Skeletal muscle satellite cell (primary cell): Measurements from ENCODE around the gene IGF2BP2.
"Not testable (repeated sequence)": the region's sequence is repeated elsewhere in the genome, so short reads cannot be mapped to it uniquely, and the experiment has no call there.

ENCODE experiments used
- H3K27me3 ChIP-seq: 2 replicates; pipeline ENCODE4 v1.7.0; 2013; ENCODE audit warnings: low read length; ENCODE audit not compliant: control insufficient read depth, insufficient read depth
- H3K36me3 ChIP-seq: 2 replicates; pipeline ENCODE4 v1.7.0; 2013; ENCODE audit warnings: mild to moderate bottlenecking, control low read depth, low read length; ENCODE audit not compliant: insufficient read depth
- H3K4me1 ChIP-seq: 2 replicates; pipeline ENCODE4 v1.7.0; 2013; ENCODE audit warnings: low read length; ENCODE audit not compliant: control insufficient read depth, insufficient read depth
- H3K4me2 ChIP-seq: 2 replicates; pipeline ENCODE4 v1.7.0; 2013; ENCODE audit warnings: mild to moderate bottlenecking, low read length
- H3K4me3 ChIP-seq: 2 replicates; pipeline ENCODE4 v1.7.0; 2013; ENCODE audit warnings: low read length
- H3K9ac ChIP-seq: 2 replicates; pipeline ENCODE4 v1.7.0; 2013; ENCODE audit warnings: mild to moderate bottlenecking, low read depth, low read length, moderate library complexity
- H3K9me3 ChIP-seq: replicated peaks from 2 replicates; pipeline ENCODE4 v1.7.0; 2013; ENCODE audit warnings: mild to moderate bottlenecking, control low read depth, low read length

The IGF2BP2 gene

GRCh38 chr3:185645191-185645590, 179.7 kb downstream of the IGF2BP2 start:
- not testable (repeated sequence) for H3K4me3 ChIP-seq, H3K27me3 ChIP-seq, H3K9ac ChIP-seq, H3K9me3 ChIP-seq, H3K4me2 ChIP-seq
- Histone ChIP-seq H3K36me3 (peaks cover 60% of the 10 kb centered on the region), H3K4me1 (peaks cover 26% of the 10 kb centered on the region)

GRCh38 chr3:185640308-185640707, 184.5 kb downstream of the IGF2BP2 start:
- Histone ChIP-seq H3K9ac (no peak overlapping the region), H3K4me1 (peaks cover 14% of the 10 kb centered on the region), H3K4me2 (no peak overlapping the region)

GRCh38 chr3:185639632-185640206, 185.1 kb downstream of the IGF2BP2 start:
- Histone ChIP-seq H3K27me3 (no peaks in the 10 kb centered on the region), H3K4me1 (peaks cover 18% of the 10 kb centered on the region), H3K9ac (no peak overlapping the region), H3K4me3 (no peak overlapping the region), H3K9me3 (no peaks in the 10 kb centered on the region), H3K4me2 (no peak overlapping the region), H3K36me3 (peaks cover 15% of the 10 kb centered on the region)

More at GRCh38 chr3:185640308-185640707, 184.5 kb downstream of the IGF2BP2 start:
- no peak overlapping the region for H3K4me3 ChIP-seq
- H3K9me3 ChIP-seq, result no peaks in the 10 kb centered on the region
- no peaks in the 10 kb centered on the region for H3K27me3 ChIP-seq
- H3K36me3 ChIP-seq, result peaks cover 15% of the 10 kb centered on the region

GRCh38 chr3:185638651-185639050, 186.2 kb downstream of the IGF2BP2 start:
- not testable (repeated sequence) for H3K9ac ChIP-seq, H3K4me2 ChIP-seq, H3K4me3 ChIP-seq

GRCh38 chr3:185637388-185637787, 187.5 kb downstream of the IGF2BP2 start:
- Histone ChIP-seq H3K9me3 (no peaks in the 10 kb centered on the region), H3K4me2 (no peak overlapping the region), H3K27me3 (no peaks in the 10 kb centered on the region), H3K36me3 (peaks cover 6% of the 10 kb centered on the region), H3K4me1 (peaks cover 6% of the 10 kb centered on the region), H3K4me3 (no peak overlapping the region), H3K9ac (no peak overlapping the region)

More at GRCh38 chr3:185638651-185639050, 186.2 kb downstream of the IGF2BP2 start:
- not testable (repeated sequence) for H3K27me3 ChIP-seq, H3K9me3 ChIP-seq
- Histone ChIP-seq H3K4me1 (peaks cover 18% of the 10 kb centered on the region), H3K36me3 (peaks cover 15% of the 10 kb centered on the region)

GRCh38 chr3:185632996-185633395, 191.8 kb downstream of the IGF2BP2 start:
- Histone ChIP-seq H3K9ac (no peak overlapping the region), H3K36me3 (peaks cover 8% of the 10 kb centered on the region), H3K4me2 (no peak overlapping the region), H3K27me3 (no peaks in the 10 kb centered on the region), H3K4me3 (no peak overlapping the region), H3K9me3 (no peaks in the 10 kb centered on the region), H3K4me1 (peaks cover 30% of the 10 kb centered on the region)

- Histone ChIP-seq H3K4me1 (peaks cover 30% of the 10 kb centered on the region), H3K36me3 (peaks cover 8% of the 10 kb centered on the region), H3K4me3 (no peak overlapping the region), H3K9me3 (no peaks in the 10 kb centered on the region), H3K27me3 (no peaks in the 10 kb centered on the region), H3K4me2 (no peak overlapping the region), H3K9ac (no peak overlapping the region)
Observed at GRCh38 chr3:185631508-185632206, 193.2 kb downstream of the IGF2BP2 start.

GRCh38 chr3:185631108-185631507, 193.7 kb downstream of the IGF2BP2 start:
- H3K4me2 ChIP-seq, result no peak overlapping the region
- H3K4me1 ChIP-seq, result peaks cover 30% of the 10 kb centered on the region
- H3K4me3 ChIP-seq, result no peak overlapping the region
- no peak overlapping the region for H3K9ac ChIP-seq
- no peaks in the 10 kb centered on the region for H3K27me3 ChIP-seq
- H3K36me3 ChIP-seq, result peaks cover 8% of the 10 kb centered on the region
- H3K9me3 ChIP-seq, result no peaks in the 10 kb centered on the region

- no peak overlapping the region for H3K4me3 ChIP-seq
- no peaks in the 10 kb centered on the region for H3K9me3 ChIP-seq
- H3K36me3 ChIP-seq, result peaks cover 14% of the 10 kb centered on the region
- H3K9ac ChIP-seq, result peak overlapping the region; percentile 43
- no peaks in the 10 kb centered on the region for H3K27me3 ChIP-seq
- peak overlapping the region; percentile 57 for H3K4me2 ChIP-seq
- H3K4me1 ChIP-seq, result peaks cover 27% of the 10 kb centered on the region
Observed at GRCh38 chr3:185630182-185630622, 194.6 kb downstream of the IGF2BP2 start.

- H3K4me2 ChIP-seq, result peak overlapping the region; percentile 57
- peaks cover 14% of the 10 kb centered on the region for H3K36me3 ChIP-seq
- no peaks in the 10 kb centered on the region for H3K9me3 ChIP-seq
- peak overlapping the region; percentile 43 for H3K9ac ChIP-seq
- H3K4me1 ChIP-seq, result peaks cover 24% of the 10 kb centered on the region
- no peaks in the 10 kb centered on the region for H3K27me3 ChIP-seq
- H3K4me3 ChIP-seq, result no peak overlapping the region
Observed at GRCh38 chr3:185629554-185630181, 195.2 kb downstream of the IGF2BP2 start.

- Histone ChIP-seq H3K27me3 (no peaks in the 10 kb centered on the region), H3K4me2 (no peak overlapping the region), H3K9ac (no peak overlapping the region), H3K4me1 (peaks cover 15% of the 10 kb centered on the region), H3K36me3 (peaks cover 35% of the 10 kb centered on the region), H3K9me3 (no peaks in the 10 kb centered on the region), H3K4me3 (no peak overlapping the region)
Observed at GRCh38 chr3:185625784-185626183, 199.1 kb downstream of the IGF2BP2 start.
